ENCODE data around the gene PCDHGA8.
A peak's percentile ranks its signal among the peaks of the same experiment; 100 is the strongest.
"Not testable (repeated sequence)": the region's sequence is repeated elsewhere in the genome, so short reads cannot be mapped to it uniquely, and the experiment has no call there.

PCDHGA8 gene

GRCh38 chr5:141392429-141393198 lies at the start of gene PCDHGA8:
PCDHGA8 (plus strand) TSS chr5:141392633; CDS start chr5:141392814, 181 bp downstream.
- no peak for DNase-seq

GRCh38 chr5:141342773-141343172 lies 49.7 kb upstream of the PCDHGA8 start:
- no peak for DNase-seq

- no peak for DNase-seq
These were observed 49.0 kb upstream of the PCDHGA8 start, which contains the start of gene PCDHGA3 for GRCh38 chr5:141343242-141343952. PCDHGA3 (plus strand) TSS chr5:141343829; CDS start chr5:141344034, 205 bp downstream.

DNA sequence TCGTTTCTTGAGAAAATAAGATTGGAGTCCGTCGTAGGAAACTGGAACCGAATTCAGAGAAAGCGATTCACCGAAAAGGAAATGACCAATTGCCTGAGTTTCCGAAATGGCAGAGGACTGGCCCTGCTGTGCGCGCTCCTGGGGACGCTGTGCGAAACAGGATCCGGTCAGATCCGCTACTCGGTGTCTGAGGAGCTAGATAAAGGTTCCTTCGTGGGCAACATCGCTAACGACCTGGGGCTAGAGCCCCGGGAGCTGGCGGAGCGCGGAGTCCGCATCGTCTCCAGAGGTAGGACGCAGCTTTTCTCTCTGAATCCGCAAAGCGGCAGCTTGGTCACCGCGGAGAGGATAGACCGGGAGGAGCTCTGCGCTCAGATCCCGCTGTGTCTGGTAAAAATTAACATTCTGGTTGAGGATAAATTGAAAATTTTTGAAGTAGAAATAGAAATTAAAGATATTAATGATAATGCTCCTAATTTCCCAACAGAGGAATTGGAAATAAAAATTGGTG lies 48.4 kb upstream of the PCDHGA8 start:
- no peak for DNase-seq

DNA sequence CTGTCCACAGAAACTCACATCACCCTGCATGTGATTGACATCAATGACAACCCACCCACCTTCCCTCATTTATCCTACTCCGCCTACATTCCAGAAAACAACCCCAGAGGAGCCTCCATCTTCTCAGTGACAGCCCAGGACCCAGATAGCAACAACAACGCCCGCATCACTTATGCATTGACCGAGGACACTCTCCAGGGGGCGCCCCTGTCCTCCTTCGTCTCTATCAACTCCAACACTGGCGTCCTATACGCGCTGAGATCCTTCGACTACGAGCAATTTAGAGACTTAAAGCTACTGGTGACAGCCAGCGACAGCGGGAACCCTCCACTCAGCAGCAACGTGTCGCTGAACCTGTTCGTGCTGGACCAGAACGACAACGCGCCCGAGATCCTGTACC lies 47.1 kb upstream of the PCDHGA8 start:
- DNase-seq = no peak

GRCh38 chr5:141346017-141346416 lies 46.4 kb upstream of the PCDHGA8 start:
- not testable (repeated sequence) for DNase-seq

DNA sequence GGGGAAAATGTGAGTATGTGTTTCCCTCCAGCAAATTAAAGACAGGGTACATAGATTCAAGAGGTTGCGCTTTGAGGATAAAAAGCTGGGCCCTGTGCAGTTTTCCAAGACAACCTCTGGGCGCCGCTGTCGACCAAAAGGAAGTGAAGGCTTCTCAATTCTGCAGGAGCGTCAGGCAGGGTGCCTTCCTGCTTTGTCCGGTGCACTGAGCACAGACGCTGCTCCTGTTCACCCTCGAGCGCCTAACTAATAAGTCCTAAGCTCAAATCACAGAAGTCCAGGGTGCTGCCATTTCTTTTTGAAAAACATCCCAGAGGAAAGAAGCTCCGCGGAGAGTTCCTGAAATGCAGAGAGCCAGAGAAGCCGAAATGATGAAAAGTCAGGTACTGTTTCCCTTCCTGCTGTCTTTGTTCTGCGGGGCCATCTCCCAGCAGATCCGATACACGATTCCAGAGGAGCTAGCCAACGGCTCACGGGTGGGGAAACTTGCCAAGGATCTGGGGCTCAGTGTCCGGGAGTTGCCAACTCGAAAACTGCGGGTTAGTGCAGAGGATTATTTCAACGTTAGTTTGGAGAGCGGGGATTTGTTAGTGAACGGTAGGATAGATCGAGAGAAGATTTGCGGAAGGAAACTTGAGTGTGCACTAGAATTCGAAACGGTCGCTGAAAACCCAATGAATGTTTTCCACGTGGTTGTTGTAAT lies 42.4 kb upstream of the PCDHGA8 start, which contains the start of gene PCDHGB1:
Gene PCDHGB1 (plus strand): TSS at position 183 of the 703 bp plus-strand sequence. CDS start 162 bp downstream, at position 345.
- DNase-seq = peak; percentile 37

DNA sequence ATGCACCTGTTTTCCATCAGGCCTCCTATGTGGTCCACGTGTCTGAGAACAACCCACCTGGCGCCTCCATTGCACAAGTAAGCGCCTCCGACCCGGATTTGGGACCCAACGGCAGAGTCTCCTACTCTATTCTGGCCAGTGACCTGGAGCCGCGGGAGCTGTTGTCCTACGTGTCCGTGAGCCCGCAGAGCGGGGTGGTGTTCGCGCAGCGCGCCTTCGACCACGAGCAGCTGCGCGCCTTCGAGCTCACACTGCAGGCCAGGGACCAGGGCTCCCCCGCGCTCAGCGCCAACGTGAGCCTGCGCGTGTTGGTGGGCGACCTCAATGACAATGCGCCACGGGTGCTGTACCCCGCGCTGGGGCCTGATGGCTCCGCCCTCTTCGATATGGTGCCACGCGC lies 40.8 kb upstream of the PCDHGA8 start:
- no peak for DNase-seq

- DNase-seq = no peak
These were observed 37.4 kb upstream of the PCDHGA8 start, which contains the start of gene PCDHGA4 for GRCh38 chr5:141354900-141355469. PCDHGA4 (plus strand) TSS chr5:141355021; CDS start chr5:141355108, 87 bp downstream.

GRCh38 chr5:141355641-141356040 lies 36.8 kb upstream of the PCDHGA8 start:
- DNase-seq = no peak

GRCh38 chr5:141356133-141356532 lies 36.3 kb upstream of the PCDHGA8 start:
- no peak for DNase-seq

DNA sequence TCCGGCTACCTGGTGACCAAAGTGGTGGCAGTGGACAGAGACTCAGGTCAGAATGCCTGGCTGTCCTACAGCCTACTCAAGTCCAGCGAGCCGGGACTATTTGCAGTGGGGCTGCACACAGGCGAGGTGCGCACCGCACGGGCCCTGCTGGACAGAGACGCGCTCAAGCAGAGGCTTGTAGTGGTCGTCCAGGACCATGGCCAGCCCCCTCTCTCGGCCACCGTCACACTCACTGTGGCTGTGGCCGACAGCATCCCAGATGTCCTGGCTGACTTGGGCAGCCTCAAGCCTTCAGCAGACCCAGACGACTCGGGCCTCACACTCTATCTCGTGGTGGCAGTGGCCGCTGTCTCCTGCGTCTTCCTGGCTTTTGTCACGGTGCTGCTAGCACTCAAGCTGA lies 35.5 kb upstream of the PCDHGA8 start:
- DNase-seq = no peak

DNA sequence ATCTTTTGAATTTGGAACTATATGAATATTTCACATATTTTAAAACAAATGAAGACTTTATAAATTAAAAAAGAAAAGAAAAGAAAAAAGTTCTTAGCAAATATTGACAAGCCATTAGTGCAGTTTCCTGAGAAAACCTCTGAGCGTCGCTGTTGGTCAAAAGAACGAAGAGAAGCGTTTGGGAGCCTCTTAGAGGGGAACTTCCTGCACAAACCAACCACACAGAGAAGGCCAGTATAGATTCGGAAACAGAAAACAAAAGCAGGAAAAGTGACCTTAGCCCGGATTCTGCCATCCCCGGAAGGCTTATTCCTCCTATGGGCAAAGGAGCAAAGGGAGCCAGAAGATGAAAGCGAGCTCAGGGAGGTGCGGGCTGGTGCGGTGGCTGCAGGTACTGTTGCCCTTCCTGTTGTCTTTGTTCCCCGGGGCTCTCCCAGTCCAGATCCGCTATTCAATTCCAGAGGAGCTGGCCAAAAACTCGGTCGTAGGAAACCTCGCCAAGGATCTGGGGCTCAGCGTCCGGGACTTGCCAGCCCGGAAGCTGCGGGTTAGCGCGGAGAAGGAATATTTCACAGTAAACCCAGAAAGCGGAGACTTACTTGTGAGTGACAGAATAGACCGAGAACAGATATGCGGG lies 32.5 kb upstream of the PCDHGA8 start, which contains the start of gene PCDHGB2:
Gene PCDHGB2 (plus strand): TSS at position 205 of the 637 bp plus-strand sequence. CDS start 142 bp downstream, at position 347.
- DNase-seq = no peak

DNA sequence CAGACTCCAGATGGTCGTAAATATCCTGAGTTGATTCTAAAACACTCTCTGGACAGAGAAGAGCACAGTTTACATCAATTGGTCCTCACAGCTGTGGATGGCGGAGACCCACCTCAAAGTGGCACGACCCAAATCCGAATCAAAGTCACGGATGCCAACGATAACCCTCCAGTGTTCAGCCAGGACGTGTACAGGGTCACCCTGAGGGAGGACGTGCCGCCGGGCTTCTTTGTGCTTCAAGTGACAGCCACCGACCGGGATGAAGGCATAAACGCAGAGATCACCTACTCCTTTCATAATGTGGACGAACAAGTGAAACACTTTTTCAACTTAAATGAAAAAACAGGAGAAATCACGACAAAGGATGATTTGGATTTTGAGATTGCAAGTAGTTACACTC lies 31.7 kb upstream of the PCDHGA8 start:
- DNase-seq = no peak

GRCh38 chr5:141362719-141363118 lies 29.7 kb upstream of the PCDHGA8 start:
- DNase-seq = no peak

DNA sequence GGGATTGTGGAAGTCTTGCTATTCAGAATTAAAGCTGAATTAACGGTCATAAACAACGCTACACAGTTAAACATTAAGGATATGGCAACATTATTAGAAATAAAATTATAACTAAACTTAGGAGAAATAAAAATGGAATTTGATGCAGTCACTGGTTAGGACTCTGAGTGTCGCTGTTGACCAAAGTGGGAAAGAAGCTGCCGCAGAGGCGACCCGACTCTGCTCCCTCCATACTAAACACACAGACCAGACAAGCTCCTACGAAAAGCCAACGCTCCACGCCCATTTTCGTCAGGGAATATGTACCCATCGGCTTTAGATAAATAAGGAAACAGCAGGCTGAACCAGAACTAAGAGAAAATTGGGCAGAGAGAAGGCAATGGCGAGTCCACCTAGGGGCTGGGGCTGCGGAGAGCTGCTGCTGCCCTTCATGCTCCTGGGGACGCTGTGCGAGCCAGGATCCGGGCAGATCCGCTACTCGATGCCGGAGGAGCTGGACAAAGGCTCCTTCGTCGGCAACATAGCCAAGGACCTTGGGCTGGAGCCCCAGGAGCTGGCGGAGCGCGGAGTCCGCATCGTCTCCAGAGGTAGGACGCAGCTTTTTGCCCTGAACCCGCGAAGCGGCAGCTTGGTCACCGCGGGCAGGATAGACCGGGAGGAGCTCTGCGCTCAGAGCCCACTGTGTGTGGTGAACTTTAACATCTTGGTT lies 28.3 kb upstream of the PCDHGA8 start, which contains the start of gene PCDHGA5:
Gene PCDHGA5 (plus strand): TSS at position 211 of the 709 bp plus-strand sequence. CDS start 169 bp downstream, at position 380.
- DNase-seq = no peak

GRCh38 chr5:141366016-141366896 lies 26.2 kb upstream of the PCDHGA8 start:
- no peak for DNase-seq

DNA sequence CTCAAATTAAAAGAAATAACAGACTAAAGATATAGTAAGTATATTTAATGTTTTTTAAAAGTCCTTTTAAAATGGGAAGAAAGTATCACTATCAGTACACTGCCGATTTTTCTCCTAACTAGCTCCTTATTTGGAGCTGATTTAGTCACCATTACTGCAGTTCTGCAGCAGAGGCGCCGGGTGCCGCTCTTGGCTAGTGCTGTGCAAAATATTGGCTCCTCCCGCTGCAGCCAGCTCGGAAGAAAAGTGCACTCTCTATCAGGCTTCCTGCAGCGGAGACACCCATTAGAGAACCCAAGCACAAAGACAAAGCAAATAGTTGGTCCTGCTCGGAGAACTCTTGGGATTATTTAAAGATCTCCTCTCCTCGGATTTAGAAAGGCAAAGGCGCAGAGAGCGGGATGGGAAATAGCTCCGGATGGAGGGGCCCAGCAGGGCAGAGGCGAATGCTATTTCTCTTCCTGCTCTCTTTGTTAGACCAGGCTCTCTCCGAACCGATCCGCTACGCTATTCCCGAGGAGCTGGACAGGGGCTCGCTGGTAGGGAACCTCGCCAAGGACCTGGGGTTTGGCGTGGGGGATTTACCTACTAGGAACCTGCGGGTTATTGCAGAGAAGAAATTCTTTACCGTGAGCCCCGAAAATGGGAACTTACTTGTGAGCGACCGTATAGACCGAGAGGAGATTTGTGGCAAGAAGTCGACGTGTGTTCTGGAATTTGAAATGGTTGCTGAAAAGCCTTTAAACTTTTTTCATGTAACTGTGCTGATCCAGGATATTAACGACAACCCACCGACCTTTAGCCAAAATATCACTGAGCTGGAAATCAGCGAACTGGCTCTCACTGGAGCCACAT lies 22.2 kb upstream of the PCDHGA8 start, which contains the start of gene PCDHGB3:
Gene PCDHGB3 (plus strand): TSS at position 249 of the 855 bp plus-strand sequence. CDS start 153 bp downstream, at position 402.
- peak; percentile 36 for DNase-seq

Data from activated naive CD4-positive, alpha-beta T cell treated with Interleukin-2 at 50 U/mL for 16 hours (primary cell).